IMR-90 (cell line): ENCODE measurements around the gene TLCD5. TPM values are rescaled to one million over a fixed set of nuclear protein-coding genes. Genes with fewer than 3 reads are reported as not detected.

Experiments used
- ATAC-seq: fragments of 200-7000 bp; cut with Tn5 transposase; 2 replicates; pipeline ENCODE4 v1.9.1; 2020; ENCODE audit warnings: low read depth, mild to moderate bottlenecking, moderate library complexity
- BruUV-seq: library from RNA; stranded (reverse); fragments of 400-500 nt; replicated peaks from 2 replicates; lab custom pipeline; 2021; lab: Mats Ljungman, UMichigan
- CTCF ChIA-PET: fragments of 300-600 bp; formaldehyde crosslinking; extraction: SDS; loops from one replicate; lab custom pipeline; 2021; ENCODE audit warnings: antibody characterized with exemption; lab: Yijun Ruan, JAX
- POLR2A ChIA-PET: fragments of 300-600 bp; sonication (Branson Sonifier 250); formaldehyde crosslinking; loops from one replicate; lab custom pipeline; 2022; ENCODE audit warnings: antibody characterized with exemption; ENCODE audit not compliant: unreplicated experiment; lab: Charles Lee
- DNase-seq: peaks from one replicate; pipeline ENCODE4 v3.0.0; 2013
- H2AFZ ChIP-seq: replicated peaks from 2 replicates; pipeline ENCODE3; 2013; ENCODE audit warnings: low read length, mild to moderate bottlenecking; ENCODE audit not compliant: poor library complexity
- H2AK5ac ChIP-seq: 2 replicates; pipeline ENCODE4 v1.6.1; 2013; ENCODE audit warnings: low read depth, low read length, inconsistent platforms
- H2AK9ac ChIP-seq: replicated peaks from 2 replicates; pipeline ENCODE3; 2013; ENCODE audit warnings: mild to moderate bottlenecking, low read depth, low read length, moderate library complexity; ENCODE audit not compliant: poor library complexity
- H2BK120ac ChIP-seq: 2 replicates; pipeline ENCODE4 v1.6.1; 2013; ENCODE audit warnings: low read depth, low read length, inconsistent platforms
- H2BK15ac ChIP-seq: 3 replicates; pipeline ENCODE4 v1.6.1; 2013; ENCODE audit warnings: low read depth, low read length, inconsistent platforms
- H2BK20ac ChIP-seq: 2 replicates; pipeline ENCODE4 v1.6.1; 2013; ENCODE audit warnings: low read depth, mild to moderate bottlenecking, inconsistent platforms, low read length, moderate library complexity
- H2BK5ac ChIP-seq: 2 replicates; pipeline ENCODE4 v1.6.1; 2013; ENCODE audit warnings: mild to moderate bottlenecking, low read depth, low read length, inconsistent platforms; ENCODE audit not compliant: poor library complexity, severe bottlenecking
- H3K14ac ChIP-seq: replicated peaks from 2 replicates; pipeline ENCODE4 v1.6.1; 2013; ENCODE audit warnings: low read depth, low read length, inconsistent platforms
- H3K18ac ChIP-seq: 2 replicates; pipeline ENCODE4 v1.6.1; 2013; ENCODE audit warnings: low read depth, low read length, control low read depth
- H3K23ac ChIP-seq: 2 replicates; pipeline ENCODE4 v1.6.1; 2013; ENCODE audit warnings: low read depth, low read length, inconsistent platforms
- H3K27ac ChIP-seq: 2 replicates; pipeline ENCODE4 v1.5.1; 2013; ENCODE audit warnings: mild to moderate bottlenecking, control low read depth, low read length; ENCODE audit not compliant: insufficient read depth
- H3K27me3 ChIP-seq: 2 replicates; pipeline ENCODE4 v1.6.1; 2013; ENCODE audit warnings: low read length; ENCODE audit not compliant: control insufficient read depth, insufficient read depth
- H3K36me3 ChIP-seq: 2 replicates; pipeline ENCODE4 v1.6.1; 2013; ENCODE audit warnings: low read length, mixed read lengths; ENCODE audit not compliant: control insufficient read depth, insufficient read depth
- H3K4ac ChIP-seq: 2 replicates; pipeline ENCODE4 v1.6.1; 2013; ENCODE audit warnings: low read depth, low read length, inconsistent platforms
- H3K4me1 ChIP-seq: 2 replicates; pipeline ENCODE4 v1.6.1; 2013; ENCODE audit warnings: low read length, mixed read lengths; ENCODE audit not compliant: control insufficient read depth, insufficient read depth
- H3K4me2 ChIP-seq: 2 replicates; pipeline ENCODE4 v1.6.1; 2013; ENCODE audit warnings: low read depth, mild to moderate bottlenecking, control low read depth, low read length, moderate library complexity
- H3K4me3 ChIP-seq: 2 replicates; pipeline ENCODE4 v1.5.1; 2013; ENCODE audit warnings: low read depth, mild to moderate bottlenecking, control low read depth, low read length, moderate library complexity; ENCODE audit not compliant: insufficient read depth
- H3K56ac ChIP-seq: 2 replicates; pipeline ENCODE4 v1.6.1; 2013; ENCODE audit warnings: low read length, inconsistent platforms; ENCODE audit not compliant: insufficient read depth; ENCODE audit errors: extremely low read depth
- H3K79me1 ChIP-seq, 2 experiments: 2 replicates each; pipeline ENCODE4 v1.6.1; 2013; ENCODE audit warnings: low read length in 2 of 2, inconsistent platforms in 1 of 2, low read depth in 1 of 2
- H3K9ac ChIP-seq: 2 replicates; pipeline ENCODE4 v1.6.1; 2013; ENCODE audit warnings: low read depth, low read length, control low read depth
- H3K9me1 ChIP-seq: 2 replicates; pipeline ENCODE4 v1.6.1; 2013; ENCODE audit warnings: low read length, inconsistent platforms; ENCODE audit not compliant: insufficient read depth
- H3K9me3 ChIP-seq: 2 replicates; pipeline ENCODE4 v1.6.1; 2013; ENCODE audit warnings: low read length; ENCODE audit not compliant: control insufficient read depth, insufficient read depth
- H4K20me1 ChIP-seq: 2 replicates; pipeline ENCODE4 v1.6.1; 2013; ENCODE audit warnings: low read length, inconsistent platforms; ENCODE audit not compliant: insufficient read depth
- H4K5ac ChIP-seq: 2 replicates; pipeline ENCODE4 v1.6.1; 2013; ENCODE audit warnings: mild to moderate bottlenecking, low read depth, low read length, control low read depth
- H4K8ac ChIP-seq, 2 experiments: 2 replicates each; pipeline ENCODE4 v1.6.1; 2013; ENCODE audit warnings: low read depth in 2 of 2, low read length in 2 of 2, control low read depth in 1 of 2, inconsistent platforms in 1 of 2
- H4K91ac ChIP-seq: 2 replicates; pipeline ENCODE4 v1.6.1; 2013; ENCODE audit warnings: low read depth, low read length, inconsistent platforms; ENCODE audit not compliant: insufficient read depth
- CHD1 ChIP-seq: IDR thresholded peaks from 2 replicates; pipeline ENCODE4 v1.6.1; 2012; ENCODE audit warnings: low read depth, low read length, improper control_type of control experiment
- FOS ChIP-seq: fragments of 150-350 bp; IDR thresholded peaks from 2 replicates; pipeline ENCODE4 v1.6.1; 2016; ENCODE audit warnings: low read depth, low read length
- MAZ ChIP-seq: IDR thresholded peaks from 2 replicates; pipeline ENCODE4 v1.6.1; 2012; ENCODE audit warnings: low read depth, mild to moderate bottlenecking, low read length, improper control_type of control experiment, moderate library complexity, borderline replicate concordance
- POLR2A ChIP-seq: IDR thresholded peaks from 2 replicates; pipeline ENCODE4 v1.6.1; 2012; ENCODE audit warnings: mild to moderate bottlenecking, low read depth, low read length
- RAD21 ChIP-seq: IDR thresholded peaks from 2 replicates; pipeline ENCODE4 v1.6.1; 2012; ENCODE audit warnings: low read length, improper control_type of control experiment
- RCOR1 ChIP-seq: IDR thresholded peaks from 2 replicates; pipeline ENCODE4 v1.6.1; 2012; ENCODE audit warnings: mild to moderate bottlenecking, low read length, improper control_type of control experiment; ENCODE audit not compliant: insufficient replicate concordance
- RFX5 ChIP-seq: IDR thresholded peaks from 2 replicates; pipeline ENCODE4 v1.8.0; 2012; ENCODE audit warnings: low read depth, mild to moderate bottlenecking, low read length, moderate library complexity
- WGBS, 2 experiments: methylation state at CpG; one replicate each; pipeline versions ENCODE4 v1.1.5 to v1.1.7; 2013; ENCODE audit warnings: missing lambda C conversion rate in 2 of 2; ENCODE audit not compliant: insufficient read length in 1 of 2; ENCODE audit errors: extremely low coverage in 2 of 2; 5-methylcytosine and 5-hydroxymethylcytosine counted together
- dilution Hi-C: fragments of 300-500 bp; cut with HindIII; formaldehyde crosslinking; loops from one replicate; pipeline ENCODE4 v1.14.3; 2018; ENCODE audit warnings: low sequenced_read_pairs; ENCODE audit not compliant: unreplicated experiment
- in situ Hi-C: fragments of 300-500 bp; cut with MboI; formaldehyde crosslinking; loops from 3 replicates; pipeline ENCODE4 v1.14.3; 2019; ENCODE audit warnings: low sequenced_read_pairs, inconsistent platforms, mixed read lengths
- intact Hi-C: fragments of 100-400 bp; cut with micrococcal nuclease; formaldehyde crosslinking; loops from 2 replicates; pipeline ENCODE4 v1.10.0; 2022
- polyA plus RNA-seq, 3 experiments: library from polyadenylated mRNA; depleted of rRNA; stranded (reverse); fragments of >200 nt; gene quantifications; 2 replicates each; pipeline ENCODE4 v1.2.3, GENCODE V29; 2012; ENCODE audit warnings: low replicate concordance in 1 of 3
- total RNA-seq: library from RNA; depleted of rRNA; stranded (reverse); fragments of >200 nt; gene quantifications from 2 replicates; pipeline ENCODE4 v1.2.3, GENCODE V29; 2012
- TF ChIP-seq, protein P1 (sequence below): fragments of 150-350 bp; IDR thresholded peaks from 2 replicates; pipeline ENCODE4 v1.6.1; 2017; ENCODE audit warnings: mild to moderate bottlenecking, antibody characterized with exemption, low read length, low read depth
- TF ChIP-seq, protein P2 (sequence below): conservative IDR thresholded peaks from 2 replicates; pipeline ENCODE4 v1.5.1; 2012; ENCODE audit warnings: mild to moderate bottlenecking, low read depth, low read length, improper control_type of control experiment

The TLCD5 gene
- total and polyA plus RNA-seq, 2 of the 4 experiments (the other 2 are of a cell fraction) = 9.5 to 11.5 TPM

DNA sequence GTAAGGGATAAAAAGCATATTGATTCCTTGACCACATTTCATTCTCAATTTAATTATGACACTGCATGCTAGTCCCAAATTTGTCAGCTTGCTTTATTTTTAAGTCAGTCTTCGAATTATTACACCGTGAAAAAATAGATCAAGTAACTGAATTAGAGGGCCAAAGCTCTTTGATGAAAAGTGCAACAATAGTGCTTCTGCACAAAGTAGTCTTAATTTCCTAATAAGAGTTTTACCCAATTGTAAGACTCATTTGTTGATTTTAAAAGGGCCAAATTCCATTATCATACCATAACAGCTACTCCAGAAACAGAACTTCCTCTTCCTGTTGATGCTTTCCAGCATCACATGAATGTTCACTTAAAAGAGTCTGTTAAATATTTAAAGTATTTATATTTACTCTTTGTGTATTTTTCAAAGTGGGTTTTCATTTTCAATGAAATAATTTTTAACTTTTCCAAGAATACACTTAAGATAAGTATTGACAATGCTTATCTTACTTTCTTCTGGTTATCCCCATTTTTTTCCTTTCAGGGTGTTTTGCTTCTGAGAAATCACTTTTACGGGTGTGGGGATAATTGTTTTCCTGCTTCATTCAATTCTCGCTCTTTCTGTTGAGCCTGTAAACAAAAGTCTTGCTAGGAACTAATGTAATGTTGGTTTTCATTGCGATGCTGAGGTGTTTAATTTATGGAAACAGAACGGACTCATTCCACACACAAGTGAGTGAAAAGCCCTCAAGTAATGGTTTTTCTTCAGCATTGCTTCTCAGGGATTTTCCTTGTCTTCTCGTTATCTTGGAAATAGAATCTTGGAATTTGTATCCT lies 13.2 kb downstream of the TLCD5 start:
- dilution Hi-C loops (no loop called here), in situ Hi-C loops (loop anchor here (25.0 kb wide), 1 partner anchor 99 kb away; no protein-coding TSS in a partner anchor), intact Hi-C loops (loop anchor here (1.0 to 10.0 kb wide), 7 partner anchors 49 to 1256 kb away; no protein-coding TSS in a partner anchor)
- Histone ChIP-seq H2BK5ac (peak overlapping the region; percentile 85), H4K5ac (peak overlapping the region; percentile 50; the same call in 1 of the 2 replicates), H3K9me3 (no peaks in the 10 kb centered on the region), H3K4me2 (peak overlapping the region; percentile 100), H2AK9ac (no peak overlapping the region), H3K27ac (peak overlapping the region; percentile 86), H3K27me3 (no peaks in the 10 kb centered on the region), H3K56ac (peak overlapping the region; percentile 94; the same call in 1 of the 2 replicates), H3K9me1 (no peaks in the 10 kb centered on the region), H3K4me1 (no peaks in the 10 kb centered on the region; the same call in 1 of the 2 replicates), H4K91ac (peak overlapping the region; percentile 57), H3K4me3 (peak overlapping the region; percentile 93), H2BK120ac (peak overlapping the region; percentile 77), H3K9ac (peak overlapping the region; percentile 96), H2AFZ (no peak overlapping the region), H4K8ac (peak overlapping the region in 1 of 2 experiments; percentile 81; a peak in 2 of 4 replicates), H3K36me3 (no peaks in the 10 kb centered on the region), H3K79me1 (peaks cover 3 to 22% of the 10 kb centered on the region in 2 experiments; a peak in 3 of 4 replicates), H2AK5ac (peak overlapping the region; percentile 82), H2BK20ac (peak overlapping the region; percentile 46; the same call in 1 of the 2 replicates), H4K20me1 (peaks cover 51% of the 10 kb centered on the region), H3K18ac (peak overlapping the region; percentile 90; the same call in 1 of the 2 replicates), H3K23ac (peak overlapping the region; percentile 88), H2BK15ac (peak overlapping the region; percentile 72; the same call in 1 of the 3 replicates), H3K14ac (peak overlapping the region; percentile 98), H3K4ac (peak overlapping the region; percentile 88)
- CTCF ChIA-PET = interaction anchor here (0.6 to 1.4 kb wide), 2 partner anchors 89 to 93 kb away, joined by 4 to 8 read pairs; no protein-coding TSS in a partner anchor
- TF ChIP-seq POLR2A = no peak
- no peak for TF ChIP-seq MAZ
- no peak for TF ChIP-seq FOS
- TF ChIP-seq RFX5 = no peak
- TF ChIP-seq, protein P1, sequence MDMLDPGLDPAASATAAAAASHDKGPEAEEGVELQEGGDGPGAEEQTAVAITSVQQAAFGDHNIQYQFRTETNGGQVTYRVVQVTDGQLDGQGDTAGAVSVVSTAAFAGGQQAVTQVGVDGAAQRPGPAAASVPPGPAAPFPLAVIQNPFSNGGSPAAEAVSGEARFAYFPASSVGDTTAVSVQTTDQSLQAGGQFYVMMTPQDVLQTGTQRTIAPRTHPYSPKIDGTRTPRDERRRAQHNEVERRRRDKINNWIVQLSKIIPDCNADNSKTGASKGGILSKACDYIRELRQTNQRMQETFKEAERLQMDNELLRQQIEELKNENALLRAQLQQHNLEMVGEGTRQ = no peak
- no peak for TF ChIP-seq CHD1
- TF ChIP-seq, protein P2, sequence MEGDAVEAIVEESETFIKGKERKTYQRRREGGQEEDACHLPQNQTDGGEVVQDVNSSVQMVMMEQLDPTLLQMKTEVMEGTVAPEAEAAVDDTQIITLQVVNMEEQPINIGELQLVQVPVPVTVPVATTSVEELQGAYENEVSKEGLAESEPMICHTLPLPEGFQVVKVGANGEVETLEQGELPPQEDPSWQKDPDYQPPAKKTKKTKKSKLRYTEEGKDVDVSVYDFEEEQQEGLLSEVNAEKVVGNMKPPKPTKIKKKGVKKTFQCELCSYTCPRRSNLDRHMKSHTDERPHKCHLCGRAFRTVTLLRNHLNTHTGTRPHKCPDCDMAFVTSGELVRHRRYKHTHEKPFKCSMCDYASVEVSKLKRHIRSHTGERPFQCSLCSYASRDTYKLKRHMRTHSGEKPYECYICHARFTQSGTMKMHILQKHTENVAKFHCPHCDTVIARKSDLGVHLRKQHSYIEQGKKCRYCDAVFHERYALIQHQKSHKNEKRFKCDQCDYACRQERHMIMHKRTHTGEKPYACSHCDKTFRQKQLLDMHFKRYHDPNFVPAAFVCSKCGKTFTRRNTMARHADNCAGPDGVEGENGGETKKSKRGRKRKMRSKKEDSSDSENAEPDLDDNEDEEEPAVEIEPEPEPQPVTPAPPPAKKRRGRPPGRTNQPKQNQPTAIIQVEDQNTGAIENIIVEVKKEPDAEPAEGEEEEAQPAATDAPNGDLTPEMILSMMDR = no peak
- TF ChIP-seq RCOR1 = no peak
- TF ChIP-seq RAD21 = no peak
- ATAC-seq (no peak), DNase-seq (peak; percentile 59)
- TSS peak; percentile 14 for BruUV-seq
- POLR2A ChIA-PET = interaction anchor here (1.7 kb wide), 1 partner anchor 94 kb away, joined by 4 read pairs; no protein-coding TSS in a partner anchor
- no CpG with 5 or more reads among the region's 7 CpGs for WGBS, 2 experiments
